ENCODE results near the gene COX6A1. TPM values are rescaled to one million over a fixed set of nuclear protein-coding genes. Genes with fewer than 3 reads are reported as not detected.

COX6A1 gene
- total and polyA plus RNA-seq, 2 donors (not counting 3 experiments of a cell fraction or from before 2014, with no cell fraction given), result 299 to 1,327 TPM

DNA sequence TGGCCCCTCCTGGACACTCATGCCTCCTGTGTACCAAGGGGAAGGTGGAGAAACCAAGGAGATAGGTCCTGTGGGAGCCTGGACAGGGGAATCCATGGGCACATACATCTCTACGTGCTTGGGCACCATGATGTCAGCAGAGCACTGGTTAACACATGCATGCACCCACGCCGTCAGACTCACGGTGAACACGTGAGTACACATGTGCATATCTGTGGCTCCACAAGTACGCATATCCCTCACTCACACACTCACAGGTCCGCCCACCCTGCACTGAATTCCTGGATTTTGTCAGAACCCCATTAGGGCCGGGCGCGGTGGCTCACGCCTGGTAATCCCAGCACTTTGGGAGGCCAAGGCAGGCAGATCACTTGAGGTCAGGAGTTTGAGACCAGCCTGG, 29.1 kb upstream of the COX6A1 start:
- H3K36me3 ChIP-seq (ENCODE audit: control insufficient read depth in 2 of 2, extremely low read depth in 1 of 2, insufficient read depth in 2 of 2, low read length in 2 of 2), result no peaks in the 10 kb centered on the region
- no peak for TF ChIP-seq POLR2A (IDR thresholded peaks at IDR 0.05; ENCODE audit: low read depth, low read length)
- no peak for TF ChIP-seq MYC (IDR thresholded peaks at IDR 0.05; ENCODE audit: low read depth, low read length)
- TF ChIP-seq EZH2 (IDR thresholded peaks at IDR 0.05; ENCODE audit: borderline replicate concordance, low read depth, low read length, severe bottlenecking), result no peak
- no peak for TF ChIP-seq POLR2AphosphoS5 (IDR thresholded peaks at IDR 0.05; ENCODE audit: insufficient read depth, low read depth, low read length)
- no peak for TF ChIP-seq JUN (IDR thresholded peaks at IDR 0.05; ENCODE audit: borderline replicate concordance, insufficient read depth, insufficient read length, low read depth)
- TF ChIP-seq, protein P1, sequence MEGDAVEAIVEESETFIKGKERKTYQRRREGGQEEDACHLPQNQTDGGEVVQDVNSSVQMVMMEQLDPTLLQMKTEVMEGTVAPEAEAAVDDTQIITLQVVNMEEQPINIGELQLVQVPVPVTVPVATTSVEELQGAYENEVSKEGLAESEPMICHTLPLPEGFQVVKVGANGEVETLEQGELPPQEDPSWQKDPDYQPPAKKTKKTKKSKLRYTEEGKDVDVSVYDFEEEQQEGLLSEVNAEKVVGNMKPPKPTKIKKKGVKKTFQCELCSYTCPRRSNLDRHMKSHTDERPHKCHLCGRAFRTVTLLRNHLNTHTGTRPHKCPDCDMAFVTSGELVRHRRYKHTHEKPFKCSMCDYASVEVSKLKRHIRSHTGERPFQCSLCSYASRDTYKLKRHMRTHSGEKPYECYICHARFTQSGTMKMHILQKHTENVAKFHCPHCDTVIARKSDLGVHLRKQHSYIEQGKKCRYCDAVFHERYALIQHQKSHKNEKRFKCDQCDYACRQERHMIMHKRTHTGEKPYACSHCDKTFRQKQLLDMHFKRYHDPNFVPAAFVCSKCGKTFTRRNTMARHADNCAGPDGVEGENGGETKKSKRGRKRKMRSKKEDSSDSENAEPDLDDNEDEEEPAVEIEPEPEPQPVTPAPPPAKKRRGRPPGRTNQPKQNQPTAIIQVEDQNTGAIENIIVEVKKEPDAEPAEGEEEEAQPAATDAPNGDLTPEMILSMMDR (IDR thresholded peaks at IDR 0.05; ENCODE audit: extremely low read depth in 1 of 2, insufficient read depth in 1 of 2, low read depth in 1 of 2, low read length in 2 of 2), result no peak
- TF ChIP-seq MAX (IDR thresholded peaks at IDR 0.05; ENCODE audit: insufficient read depth, insufficient read length), result no peak
- no TSS peak for BruUV-seq (replicated peaks)
- DNase-seq (ENCODE audit: low read depth, low spot score), result no peak
- no peak overlapping the region for H3K4me2 ChIP-seq (ENCODE audit: insufficient read depth, low read length)
- H3K27ac ChIP-seq (ENCODE audit: insufficient read depth, low read depth, low read length), result no peak overlapping the region
- intact Hi-C loops (cut with micrococcal nuclease), result no loop called here
- no peaks in the 10 kb centered on the region for H3K27me3 ChIP-seq (ENCODE audit: control insufficient read depth in 2 of 2, insufficient read depth in 2 of 2, low read length in 2 of 2)
- H3K79me2 ChIP-seq (ENCODE audit: control insufficient read depth, insufficient read depth, low read length), result no peaks in the 10 kb centered on the region
- FAIRE-seq, result no peak
- no peak overlapping the region for H3K4me3 ChIP-seq (replicated peaks in 1 of 3; ENCODE audit: insufficient read depth in 1 of 3, low read depth in 1 of 3, low read length in 3 of 3)
- no peaks in the 10 kb centered on the region for H3K9me1 ChIP-seq (replicated peaks; ENCODE audit: control insufficient read depth, extremely low read depth, insufficient read depth, low read length)
- H3K4me1 ChIP-seq (ENCODE audit: control insufficient read depth, extremely low read depth, insufficient read depth, low read length), result no peaks in the 10 kb centered on the region
- no peaks in the 10 kb centered on the region for H3K9me3 ChIP-seq (replicated peaks; ENCODE audit: control insufficient read depth, insufficient read depth, low read length)
- H4K20me1 ChIP-seq (replicated peaks; ENCODE audit: control insufficient read depth, extremely low read depth, insufficient read depth, low read length), result no peaks in the 10 kb centered on the region
- ChIA-PET CTCF (interaction anchor here (1.5 kb wide), 1 partner anchor 41 kb away, joined by 3 read pairs; no protein-coding TSS in a partner anchor), POLR2A (no interaction called here)
- no peak overlapping the region for H2AFZ ChIP-seq (ENCODE audit: low read depth, low read length)
- dilution Hi-C loops (cut with MboI; ENCODE audit: extremely low pct_ligation_motif_present, low sequenced_read_pairs), result no loop called here
- no peak overlapping the region for H3K9ac ChIP-seq (replicated peaks; ENCODE audit: extremely low read depth, insufficient read depth, low read length)
